ENCODE measurements around the gene ZBTB22.

DNA sequence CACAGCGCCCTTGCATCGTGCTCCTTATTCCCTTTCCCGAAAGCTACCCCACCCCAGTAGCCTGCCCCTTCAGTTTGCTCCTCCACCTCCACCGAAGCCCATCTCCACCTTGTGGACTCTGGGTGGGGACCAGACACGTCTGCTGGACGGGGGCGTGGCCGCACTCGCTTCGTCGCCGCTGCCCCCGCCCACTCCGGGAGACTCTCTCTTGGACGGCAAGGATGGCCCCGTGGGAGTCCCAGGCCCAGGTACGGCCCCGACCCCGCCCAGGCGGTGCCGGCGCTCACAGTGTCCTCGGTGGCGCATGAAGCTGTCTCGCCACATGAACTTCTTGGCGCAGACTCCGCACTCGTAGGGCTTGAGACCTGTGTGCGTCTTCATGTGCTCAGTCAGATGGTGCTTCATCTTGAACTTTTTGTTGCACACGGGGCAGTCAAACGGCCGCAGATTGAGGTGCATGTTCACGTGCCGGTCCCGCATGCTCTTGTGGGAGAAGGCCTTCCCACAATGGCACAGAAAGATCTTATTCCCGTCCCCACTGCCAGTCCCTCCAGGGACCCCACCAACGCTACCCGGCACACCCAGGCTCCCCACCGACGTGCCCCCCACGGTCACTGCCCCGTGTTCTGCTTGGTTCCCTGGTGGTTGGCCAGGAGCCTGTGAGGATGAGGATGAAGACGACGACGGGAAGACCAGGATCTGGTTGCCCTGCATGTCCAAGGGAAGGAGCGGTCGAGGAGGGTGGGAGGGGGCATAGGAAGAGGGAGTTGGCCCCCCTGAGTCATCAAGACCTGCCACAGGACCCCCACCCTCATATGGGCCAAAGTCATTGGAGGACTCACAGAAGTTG lies 2.4 kb downstream of the ZBTB22 start:
- TF ChIP-seq, protein P1, sequence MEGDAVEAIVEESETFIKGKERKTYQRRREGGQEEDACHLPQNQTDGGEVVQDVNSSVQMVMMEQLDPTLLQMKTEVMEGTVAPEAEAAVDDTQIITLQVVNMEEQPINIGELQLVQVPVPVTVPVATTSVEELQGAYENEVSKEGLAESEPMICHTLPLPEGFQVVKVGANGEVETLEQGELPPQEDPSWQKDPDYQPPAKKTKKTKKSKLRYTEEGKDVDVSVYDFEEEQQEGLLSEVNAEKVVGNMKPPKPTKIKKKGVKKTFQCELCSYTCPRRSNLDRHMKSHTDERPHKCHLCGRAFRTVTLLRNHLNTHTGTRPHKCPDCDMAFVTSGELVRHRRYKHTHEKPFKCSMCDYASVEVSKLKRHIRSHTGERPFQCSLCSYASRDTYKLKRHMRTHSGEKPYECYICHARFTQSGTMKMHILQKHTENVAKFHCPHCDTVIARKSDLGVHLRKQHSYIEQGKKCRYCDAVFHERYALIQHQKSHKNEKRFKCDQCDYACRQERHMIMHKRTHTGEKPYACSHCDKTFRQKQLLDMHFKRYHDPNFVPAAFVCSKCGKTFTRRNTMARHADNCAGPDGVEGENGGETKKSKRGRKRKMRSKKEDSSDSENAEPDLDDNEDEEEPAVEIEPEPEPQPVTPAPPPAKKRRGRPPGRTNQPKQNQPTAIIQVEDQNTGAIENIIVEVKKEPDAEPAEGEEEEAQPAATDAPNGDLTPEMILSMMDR (IDR thresholded peaks at IDR 0.05): peak in 2 of 4 experiments; percentile 8
- TF ChIP-seq POLR2A (IDR thresholded peaks at IDR 0.05) (peak; percentile 64), POLR2AphosphoS5 (IDR thresholded peaks at IDR 0.05) (peak; percentile 70)

Measured in prostate gland (tissue), 2 donors.